Nephron progenitor cell (in vitro differentiated cells): ENCODE results near the gene SART3.
"Not testable (repeated sequence)": the region's sequence is repeated elsewhere in the genome, so short reads cannot be mapped to it uniquely, and the experiment has no call there.

ENCODE experiments used
- DNase-seq: peaks from one replicate; pipeline ENCODE4 v3.0.0; 2021
- H3K27ac Mint-ChIP-seq: 2 replicates; pipeline ENCODE4 v1.8.0; 2021; ENCODE audit warnings: mild to moderate bottlenecking, moderate library complexity, mixed read lengths
- H3K27me3 Mint-ChIP-seq: 2 replicates; pipeline ENCODE4 v1.8.0; 2021; ENCODE audit warnings: mild to moderate bottlenecking, low read depth, mixed read lengths; ENCODE audit not compliant: poor library complexity
- H3K36me3 Mint-ChIP-seq: 2 replicates; pipeline ENCODE4 v1.8.0; 2021; ENCODE audit warnings: low read depth, mixed read lengths
- H3K4me1 Mint-ChIP-seq: 2 replicates; pipeline ENCODE4 v1.8.0; 2021; ENCODE audit warnings: mixed read lengths
- H3K4me3 Mint-ChIP-seq: 2 replicates; pipeline ENCODE4 v1.8.0; 2021; ENCODE audit warnings: mild to moderate bottlenecking, moderate library complexity, mixed read lengths
- H3K9me3 Mint-ChIP-seq: 2 replicates; pipeline ENCODE4 v1.8.0; 2021; ENCODE audit warnings: mild to moderate bottlenecking, moderate library complexity, mixed read lengths
- TF ChIP-seq, protein P1 (sequence below): fragments of 200-600 bp; sonication (generic); IDR thresholded peaks from 2 replicates; pipeline ENCODE4 v1.5.0; 2021; ENCODE audit warnings: antibody characterized with exemption

The SART3 gene

DNA sequence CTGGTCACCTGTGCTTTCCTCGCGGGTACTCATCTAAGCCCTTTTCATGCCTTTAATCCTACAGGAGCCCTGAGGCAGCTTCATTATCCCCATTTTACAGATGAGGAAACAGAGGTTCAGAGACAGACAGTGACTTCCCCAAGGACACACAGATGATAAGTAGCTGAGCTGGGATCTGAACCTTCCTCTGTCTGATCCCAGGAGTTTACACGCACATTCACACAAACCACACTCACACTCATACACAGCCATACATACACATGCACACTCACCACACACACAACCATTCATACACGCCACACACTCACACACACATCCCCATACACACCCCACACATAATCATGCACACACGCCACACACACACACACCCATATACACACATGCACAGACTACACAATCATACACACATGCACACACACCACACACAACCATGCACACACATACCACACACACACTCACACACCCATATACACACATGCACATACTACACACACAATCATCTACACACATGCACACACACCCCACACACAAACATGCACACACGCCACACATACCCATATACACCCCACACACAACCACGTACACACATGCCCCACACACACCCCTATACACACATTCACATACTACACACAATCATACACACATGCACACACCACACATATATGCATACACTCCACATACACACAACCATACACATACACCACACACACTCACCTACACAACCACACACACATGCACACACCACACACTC, 34.2 kb upstream of the SART3 start:
- H3K4me1 Mint-ChIP-seq = peaks cover 31% of the 10 kb centered on the region
- TF ChIP-seq, protein P1, sequence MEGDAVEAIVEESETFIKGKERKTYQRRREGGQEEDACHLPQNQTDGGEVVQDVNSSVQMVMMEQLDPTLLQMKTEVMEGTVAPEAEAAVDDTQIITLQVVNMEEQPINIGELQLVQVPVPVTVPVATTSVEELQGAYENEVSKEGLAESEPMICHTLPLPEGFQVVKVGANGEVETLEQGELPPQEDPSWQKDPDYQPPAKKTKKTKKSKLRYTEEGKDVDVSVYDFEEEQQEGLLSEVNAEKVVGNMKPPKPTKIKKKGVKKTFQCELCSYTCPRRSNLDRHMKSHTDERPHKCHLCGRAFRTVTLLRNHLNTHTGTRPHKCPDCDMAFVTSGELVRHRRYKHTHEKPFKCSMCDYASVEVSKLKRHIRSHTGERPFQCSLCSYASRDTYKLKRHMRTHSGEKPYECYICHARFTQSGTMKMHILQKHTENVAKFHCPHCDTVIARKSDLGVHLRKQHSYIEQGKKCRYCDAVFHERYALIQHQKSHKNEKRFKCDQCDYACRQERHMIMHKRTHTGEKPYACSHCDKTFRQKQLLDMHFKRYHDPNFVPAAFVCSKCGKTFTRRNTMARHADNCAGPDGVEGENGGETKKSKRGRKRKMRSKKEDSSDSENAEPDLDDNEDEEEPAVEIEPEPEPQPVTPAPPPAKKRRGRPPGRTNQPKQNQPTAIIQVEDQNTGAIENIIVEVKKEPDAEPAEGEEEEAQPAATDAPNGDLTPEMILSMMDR = no peak
- H3K27me3 Mint-ChIP-seq = no peaks in the 10 kb centered on the region
- DNase-seq = no peak
- H3K9me3 Mint-ChIP-seq = no peaks in the 10 kb centered on the region
- no peaks in the 10 kb centered on the region for H3K36me3 Mint-ChIP-seq
- H3K4me3 Mint-ChIP-seq = no peak overlapping the region
- H3K27ac Mint-ChIP-seq = no peak overlapping the region

DNA sequence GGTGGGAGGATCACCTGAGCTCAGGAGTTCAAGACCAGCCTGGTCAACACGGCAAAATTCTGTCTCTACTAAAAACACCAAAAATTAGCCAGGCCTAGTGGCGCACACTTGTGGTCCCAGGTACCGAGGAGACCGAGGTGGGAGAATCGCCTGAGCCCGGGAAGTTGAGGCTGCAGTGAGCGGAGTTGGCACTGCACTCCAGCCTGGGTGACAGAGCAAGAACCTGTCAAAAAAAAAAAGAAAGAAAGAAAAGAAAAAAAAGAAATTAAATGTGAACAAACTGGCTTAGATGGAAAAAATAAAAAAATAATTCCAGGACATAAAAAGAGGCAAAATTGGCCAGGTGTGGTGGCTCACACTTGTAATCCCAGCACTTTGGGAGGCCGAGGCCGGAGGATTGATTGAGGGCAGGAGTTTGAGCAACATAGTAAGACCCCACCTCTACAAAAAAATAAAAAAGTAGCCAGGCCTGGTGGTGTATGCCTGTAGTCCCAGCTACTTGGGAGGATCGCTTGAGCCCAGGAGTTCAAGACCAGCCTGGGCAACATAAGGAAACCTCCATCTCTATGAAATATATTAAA, 33.4 kb upstream of the SART3 start:
- Mint-ChIP-seq H3K4me1 (peaks cover 38% of the 10 kb centered on the region), H3K36me3 (no peaks in the 10 kb centered on the region), H3K27me3 (no peaks in the 10 kb centered on the region), H3K9me3 (no peaks in the 10 kb centered on the region), H3K27ac (no peak overlapping the region), H3K4me3 (no peak overlapping the region)
- TF ChIP-seq, protein P1 = no peak
- DNase-seq = no peak

DNA sequence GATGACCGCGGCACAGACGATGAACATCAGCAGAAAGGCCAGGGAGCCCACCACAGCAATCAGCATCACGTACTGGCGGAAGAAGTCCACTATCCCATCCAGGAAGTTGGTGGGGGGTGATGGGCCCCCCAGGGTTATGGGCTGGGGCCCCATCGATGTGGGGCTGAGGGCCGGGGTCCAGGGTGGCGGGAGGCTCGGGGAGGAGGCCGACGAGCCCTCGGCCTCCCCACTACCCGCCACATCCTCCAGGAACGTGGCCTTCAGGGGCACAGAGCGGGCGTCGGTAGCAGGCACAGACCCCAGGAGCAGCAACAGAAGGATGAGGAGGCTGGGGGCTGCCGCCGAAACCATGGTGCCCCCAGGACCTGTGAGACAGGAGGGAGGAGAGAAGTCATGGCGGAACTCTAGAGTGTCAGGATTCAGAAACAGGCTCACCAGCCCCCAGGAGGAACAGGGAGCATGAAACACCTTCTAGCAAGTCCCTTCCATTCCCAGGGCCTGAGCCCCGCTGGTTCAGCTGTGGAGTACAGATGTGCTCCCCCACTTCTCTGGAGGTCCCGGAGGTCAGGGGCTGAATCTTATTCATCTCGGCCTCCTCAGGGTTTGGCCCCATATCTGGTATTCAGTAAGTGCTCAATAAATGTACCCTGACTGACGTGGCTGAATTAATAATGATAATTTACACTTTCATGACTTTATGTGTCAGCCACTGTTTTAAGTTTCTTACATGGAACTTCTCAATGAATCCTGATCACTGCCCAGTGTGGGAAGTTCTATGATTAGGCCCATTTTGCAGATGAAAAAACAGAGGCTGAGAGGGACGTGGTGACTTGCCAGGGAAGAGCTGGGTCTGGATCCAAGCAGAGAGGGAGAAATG, 31.3 kb upstream of the SART3 start:
- no peak for DNase-seq

DNA sequence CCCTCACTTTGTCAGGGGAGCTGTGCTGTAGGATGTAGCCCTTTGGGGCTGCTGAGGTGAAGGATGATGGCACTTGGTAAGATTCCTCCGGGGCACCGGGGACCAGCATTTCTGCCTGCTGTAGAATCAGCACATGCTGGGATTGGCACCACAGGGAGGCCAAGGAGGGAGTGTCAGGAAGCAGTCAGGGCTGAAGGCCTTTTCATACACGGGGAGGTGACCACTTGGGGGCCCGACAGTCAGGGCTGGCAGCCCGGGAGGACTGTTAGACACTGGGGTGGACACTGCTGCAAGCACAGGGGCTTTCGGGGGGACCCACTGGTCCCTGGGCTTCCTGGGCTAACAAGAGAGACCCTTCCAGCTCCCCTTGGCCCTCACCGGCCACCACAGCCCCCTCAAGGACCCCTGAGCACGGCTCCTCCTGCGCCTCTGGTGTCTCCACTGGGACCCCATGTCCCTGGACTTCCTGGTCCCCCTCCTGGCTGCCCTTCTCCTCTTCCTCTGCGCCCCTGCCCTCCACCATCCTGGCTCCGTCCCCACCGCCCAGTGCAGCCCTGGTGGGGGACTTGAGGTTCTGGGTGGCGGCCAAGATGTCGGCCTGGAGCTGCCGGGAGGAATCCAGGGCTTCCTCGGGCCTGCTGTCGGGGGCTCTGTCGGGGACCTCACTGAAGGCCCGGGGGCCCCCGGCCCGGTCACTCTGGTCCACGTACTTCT, 30.5 kb upstream of the SART3 start:
- Mint-ChIP-seq H3K27ac (peak overlapping the region; percentile 81), H3K4me3 (no peak overlapping the region), H3K36me3 (no peaks in the 10 kb centered on the region)

More for the DNA sequence above, 31.3 kb upstream of the SART3 start:
- TF ChIP-seq, protein P1 = no peak
- H3K36me3 Mint-ChIP-seq = no peaks in the 10 kb centered on the region
- H3K9me3 Mint-ChIP-seq = no peaks in the 10 kb centered on the region
- H3K27ac Mint-ChIP-seq = no peak overlapping the region
- no peaks in the 10 kb centered on the region for H3K27me3 Mint-ChIP-seq
- H3K4me1 Mint-ChIP-seq = peaks cover 41% of the 10 kb centered on the region
- no peak overlapping the region for H3K4me3 Mint-ChIP-seq

DNA sequence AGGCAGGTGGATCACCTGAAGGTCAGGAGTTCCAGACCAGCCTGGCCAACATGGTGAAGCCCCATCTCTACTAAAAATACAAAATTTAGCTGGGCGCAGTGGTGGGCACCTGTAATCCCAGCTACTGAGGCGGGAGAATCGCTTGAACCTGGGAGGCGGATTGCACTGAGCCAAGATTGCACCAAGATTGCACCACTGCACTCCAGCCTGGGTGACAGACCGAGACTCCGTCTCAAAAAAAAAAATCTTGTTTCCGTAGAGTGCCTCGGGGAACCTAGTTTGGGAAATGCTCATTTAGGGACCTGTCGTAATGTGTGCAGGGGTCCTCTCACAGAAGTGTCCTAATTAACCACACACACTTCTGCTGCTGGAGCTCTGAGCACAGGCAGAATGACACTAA, 29.5 kb upstream of the SART3 start:
- not testable (repeated sequence) for H3K4me3 Mint-ChIP-seq, DNase-seq, H3K27ac Mint-ChIP-seq, H3K27me3 Mint-ChIP-seq, H3K36me3 Mint-ChIP-seq, H3K9me3 Mint-ChIP-seq
- H3K4me1 Mint-ChIP-seq = peaks cover 34% of the 10 kb centered on the region

More for the DNA sequence above, 30.5 kb upstream of the SART3 start:
- Mint-ChIP-seq H3K4me1 (peaks cover 34% of the 10 kb centered on the region), H3K9me3 (no peaks in the 10 kb centered on the region), H3K27me3 (no peaks in the 10 kb centered on the region)
- no peak for DNase-seq
- TF ChIP-seq, protein P1 = no peak

DNA sequence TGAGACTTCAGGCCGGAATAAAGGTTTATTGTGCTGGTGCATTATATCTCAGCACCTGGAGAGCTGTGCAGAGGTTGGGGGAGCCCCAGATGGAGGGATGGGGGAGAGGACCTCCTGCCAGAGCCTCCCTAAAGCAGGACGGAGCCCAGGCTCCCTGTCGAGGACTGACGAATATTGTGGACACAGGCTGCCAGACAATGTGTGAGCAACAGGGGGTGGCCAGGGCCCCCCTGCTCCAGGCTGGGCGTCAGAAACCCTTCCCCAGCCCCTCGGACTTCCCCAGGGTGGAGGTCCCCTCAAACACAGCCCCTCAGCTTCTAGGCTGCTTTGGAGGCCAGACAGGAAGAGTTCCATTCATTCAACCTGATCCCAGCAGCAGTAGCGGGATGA, 28.9 kb upstream of the SART3 start:
- no peak for DNase-seq
- Mint-ChIP-seq H3K36me3 (no peaks in the 10 kb centered on the region), H3K4me3 (no peak overlapping the region), H3K27me3 (no peaks in the 10 kb centered on the region), H3K4me1 (peaks cover 34% of the 10 kb centered on the region), H3K9me3 (no peaks in the 10 kb centered on the region), H3K27ac (peak overlapping the region; percentile 72)
- TF ChIP-seq, protein P1 = no peak
